ENCODE results near the gene ANKRD13B. TPM values are rescaled to one million over a fixed set of nuclear protein-coding genes. Genes with fewer than 3 reads are reported as not detected.
A peak's percentile ranks its signal among the peaks of the same experiment; 100 is the strongest.

The ANKRD13B gene
- total and polyA plus RNA-seq, 2 of the 13 experiments (the other 11 are each of a cell fraction or from before 2014, with no cell fraction given): 1.7 to 1.8 TPM

GRCh38 chr17:29591146-29591736 lies 1.7 kb upstream of the ANKRD13B start (continued):
- TF ChIP-seq CEBPZ (IDR thresholded peaks at IDR 0.05; ENCODE audit: low read length) (no peak), STAG1 (CRISPR knock-in tag; IDR thresholded peaks at IDR 0.05) (no peak), ZNF101 (CRISPR knock-in tag; IDR thresholded peaks at IDR 0.05; ENCODE audit: borderline replicate concordance, low read depth) (no peak), ZBTB44 (CRISPR knock-in tag; IDR thresholded peaks at IDR 0.05) (no peak), ZNF326 (CRISPR knock-in tag; IDR thresholded peaks at IDR 0.05; ENCODE audit: borderline replicate concordance) (no peak), ZNF772 (CRISPR knock-in tag; IDR thresholded peaks at IDR 0.05) (0 out of 2 replicates have a peak, but pooled peaks have one; percentile 22), ARID2 (CRISPR knock-in tag; IDR thresholded peaks at IDR 0.05; ENCODE audit: borderline replicate concordance) (0 out of 2 replicates have a peak, but pooled peaks have one; percentile 19), ZNF20 (CRISPR knock-in tag; IDR thresholded peaks at IDR 0.05) (0 out of 2 replicates have a peak, but pooled peaks have one; percentile 46), ZNF615 (CRISPR knock-in tag; IDR thresholded peaks at IDR 0.05; ENCODE audit: borderline replicate concordance) (no peak), IRF2 (CRISPR knock-in tag; IDR thresholded peaks at IDR 0.05) (no peak), YEATS4 (CRISPR knock-in tag; IDR thresholded peaks at IDR 0.05; ENCODE audit: borderline replicate concordance) (peak; percentile 52), ZNF782 (CRISPR knock-in tag; IDR thresholded peaks at IDR 0.05; ENCODE audit: borderline replicate concordance) (no peak), ZNF652 (CRISPR knock-in tag; IDR thresholded peaks at IDR 0.05; ENCODE audit: borderline replicate concordance, low read depth) (no peak), ATF7 (IDR thresholded peaks at IDR 0.05) (no peak), ATF7 (CRISPR knock-in tag; IDR thresholded peaks at IDR 0.05) (no peak)
- TF ChIP-seq, protein P1, sequence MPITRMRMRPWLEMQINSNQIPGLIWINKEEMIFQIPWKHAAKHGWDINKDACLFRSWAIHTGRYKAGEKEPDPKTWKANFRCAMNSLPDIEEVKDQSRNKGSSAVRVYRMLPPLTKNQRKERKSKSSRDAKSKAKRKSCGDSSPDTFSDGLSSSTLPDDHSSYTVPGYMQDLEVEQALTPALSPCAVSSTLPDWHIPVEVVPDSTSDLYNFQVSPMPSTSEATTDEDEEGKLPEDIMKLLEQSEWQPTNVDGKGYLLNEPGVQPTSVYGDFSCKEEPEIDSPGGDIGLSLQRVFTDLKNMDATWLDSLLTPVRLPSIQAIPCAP (CRISPR knock-in tag; IDR thresholded peaks at IDR 0.05; ENCODE audit: low read depth): no peak

Measured in HepG2 (cell line).